Neural progenitor cell (in vitro differentiated cells): Measurements from ENCODE around the gene HIPK2.

Experiments
- EZH2phosphoT487 ChIP-seq: fragments of 200-600 bp; sonication (generic); IDR thresholded peaks from 2 replicates; pipeline ENCODE4 v1.6.1; 2017; ENCODE audit warnings: antibody characterized with exemption
- TF ChIP-seq, protein P1 (sequence below): fragments of 200-600 bp; sonication (generic); IDR thresholded peaks from 2 replicates; pipeline ENCODE4 v1.5.1; 2017; ENCODE audit warnings: antibody characterized with exemption, mild to moderate bottlenecking

DNA sequence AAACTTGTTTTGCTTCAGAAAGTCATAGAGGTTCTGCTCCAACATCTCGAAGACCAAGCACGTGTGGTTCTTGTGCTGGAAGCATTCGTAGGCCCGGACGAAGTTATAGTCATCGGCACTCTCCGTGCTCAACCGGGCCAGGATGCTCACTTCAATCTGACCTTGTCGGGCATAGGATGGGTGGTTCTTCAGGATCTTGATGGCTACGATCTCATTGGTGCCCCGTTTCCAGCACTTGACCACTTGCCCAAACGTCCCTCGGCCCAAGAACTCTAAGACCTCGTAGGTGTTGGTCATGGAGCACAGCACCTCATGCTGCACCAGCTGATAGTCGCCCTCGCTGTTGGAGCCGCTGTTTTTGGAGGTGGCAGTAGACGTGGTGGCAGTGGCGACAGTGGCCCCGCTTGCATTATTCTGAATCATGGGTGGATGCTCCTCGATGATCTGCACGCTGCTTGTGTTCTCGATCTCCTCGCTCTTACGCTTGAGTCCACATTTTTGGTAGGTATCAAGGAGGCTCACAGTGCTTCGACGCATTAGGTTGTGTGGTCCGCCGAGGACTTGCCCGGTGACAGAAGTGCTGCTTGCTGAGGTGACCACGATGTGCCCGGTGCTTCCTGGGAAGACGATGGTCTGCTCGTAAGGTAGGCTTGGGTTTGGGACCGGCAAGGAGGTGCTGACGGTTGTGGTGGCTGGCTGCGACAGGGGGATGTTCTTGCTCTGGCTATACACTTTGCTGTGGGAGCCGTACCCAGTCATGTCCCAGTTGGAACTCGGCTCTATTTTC, 61.4 kb downstream of the HIPK2 start:
- no peak for TF ChIP-seq EZH2phosphoT487
- TF ChIP-seq, protein P1, sequence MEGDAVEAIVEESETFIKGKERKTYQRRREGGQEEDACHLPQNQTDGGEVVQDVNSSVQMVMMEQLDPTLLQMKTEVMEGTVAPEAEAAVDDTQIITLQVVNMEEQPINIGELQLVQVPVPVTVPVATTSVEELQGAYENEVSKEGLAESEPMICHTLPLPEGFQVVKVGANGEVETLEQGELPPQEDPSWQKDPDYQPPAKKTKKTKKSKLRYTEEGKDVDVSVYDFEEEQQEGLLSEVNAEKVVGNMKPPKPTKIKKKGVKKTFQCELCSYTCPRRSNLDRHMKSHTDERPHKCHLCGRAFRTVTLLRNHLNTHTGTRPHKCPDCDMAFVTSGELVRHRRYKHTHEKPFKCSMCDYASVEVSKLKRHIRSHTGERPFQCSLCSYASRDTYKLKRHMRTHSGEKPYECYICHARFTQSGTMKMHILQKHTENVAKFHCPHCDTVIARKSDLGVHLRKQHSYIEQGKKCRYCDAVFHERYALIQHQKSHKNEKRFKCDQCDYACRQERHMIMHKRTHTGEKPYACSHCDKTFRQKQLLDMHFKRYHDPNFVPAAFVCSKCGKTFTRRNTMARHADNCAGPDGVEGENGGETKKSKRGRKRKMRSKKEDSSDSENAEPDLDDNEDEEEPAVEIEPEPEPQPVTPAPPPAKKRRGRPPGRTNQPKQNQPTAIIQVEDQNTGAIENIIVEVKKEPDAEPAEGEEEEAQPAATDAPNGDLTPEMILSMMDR = no peak
